AG08395 (cell line): ENCODE measurements around the gene FHIT.
"Not testable (repeated sequence)": the region's sequence is repeated elsewhere in the genome, so short reads cannot be mapped to it uniquely, and the experiment has no call there.

Experiments used
- DNase-seq: peaks from one replicate; pipeline ENCODE4 v3.0.0; 2012; ENCODE audit warnings: mixed read lengths, low spot score

The FHIT gene

GRCh38 chr3:60919296-60919695 lies 332.0 kb downstream of the FHIT start:
- DNase-seq = no peak

GRCh38 chr3:60917141-60917540 lies 334.1 kb downstream of the FHIT start:
- DNase-seq = no peak

GRCh38 chr3:60916546-60916945 lies 334.7 kb downstream of the FHIT start:
- DNase-seq = no peak

- no peak for DNase-seq
These were observed 337.8 kb downstream of the FHIT start for GRCh38 chr3:60913474-60913873.

- DNase-seq = no peak
These were observed 338.4 kb downstream of the FHIT start for GRCh38 chr3:60912876-60913275.

- DNase-seq = no peak
These were observed 339.1 kb downstream of the FHIT start for GRCh38 chr3:60912142-60912541.

- DNase-seq = no peak
These were observed 341.7 kb downstream of the FHIT start for GRCh38 chr3:60909526-60909925.

GRCh38 chr3:60906283-60906682 lies 345.0 kb downstream of the FHIT start:
- DNase-seq = no peak

- DNase-seq = no peak
These were observed 352.9 kb downstream of the FHIT start for GRCh38 chr3:60898321-60898720.

- DNase-seq = no peak
These were observed 357.3 kb downstream of the FHIT start for GRCh38 chr3:60893946-60894345.

- no peak for DNase-seq
These were observed 361.0 kb downstream of the FHIT start for GRCh38 chr3:60890226-60890625.

- not testable (repeated sequence) for DNase-seq
These were observed 362.3 kb downstream of the FHIT start for GRCh38 chr3:60888952-60889351.

GRCh38 chr3:60887574-60887973 lies 363.7 kb downstream of the FHIT start:
- DNase-seq = no peak

- no peak for DNase-seq
These were observed 364.7 kb downstream of the FHIT start for GRCh38 chr3:60886518-60886917.

GRCh38 chr3:60884005-60884404 lies 367.2 kb downstream of the FHIT start:
- DNase-seq = no peak

- no peak for DNase-seq
These were observed 374.1 kb downstream of the FHIT start for GRCh38 chr3:60877188-60877587.

GRCh38 chr3:60870396-60870795 lies 380.9 kb downstream of the FHIT start:
- no peak for DNase-seq

- DNase-seq = no peak
These were observed 384.1 kb downstream of the FHIT start for GRCh38 chr3:60867200-60867599.

GRCh38 chr3:60856257-60857046 lies 394.8 kb downstream of the FHIT start:
- DNase-seq = no peak

GRCh38 chr3:60855250-60855649 lies 396.0 kb downstream of the FHIT start:
- no peak for DNase-seq

GRCh38 chr3:60854791-60855190 lies 396.5 kb downstream of the FHIT start:
- no peak for DNase-seq

- no peak for DNase-seq
These were observed 403.5 kb downstream of the FHIT start for GRCh38 chr3:60847791-60848190.

- DNase-seq = no peak
These were observed 407.0 kb downstream of the FHIT start for GRCh38 chr3:60844256-60844655.

GRCh38 chr3:60841355-60841754 lies 409.9 kb downstream of the FHIT start:
- DNase-seq = no peak
